ENCODE measurements around the gene TSPAN17. TPM values are rescaled to one million over a fixed set of nuclear protein-coding genes. Genes with fewer than 3 reads are reported as not detected.
A peak's percentile ranks its signal among the peaks of the same experiment; 100 is the strongest.

Gene TSPAN17
- total and polyA plus RNA-seq, 2 experiments from 2014 or later: 11.7 to 52.1 TPM

GRCh38 chr5:176609724-176610434 lies 37.4 kb upstream of the TSPAN17 start, which contains the start of gene GPRIN1:
Gene GPRIN1, minus strand, starts transcription at chr5:176610156. Its CDS starts 10,322 bp downstream, at chr5:176599834.
- no peaks in the 10 kb centered on the region for H3K36me3 ChIP-seq (ENCODE audit: insufficient read depth)
- H3K4me3 Mint-ChIP-seq: peak within 1 kb of the TSS; percentile 92
- DNase-seq (ENCODE audit: low spot score) (peak; percentile 79), ATAC-seq (peak; percentile 73)
- H3K27ac ChIP-seq (ENCODE audit: low read depth): no peak within 1 kb of the TSS
- H2AFZ ChIP-seq: peak within 1 kb of the TSS; percentile 89; the same call in 1 of the 2 replicates
- H3K9me3 Mint-ChIP-seq: no peaks in the 10 kb centered on the region
- no peaks in the 10 kb centered on the region for H3K9me2 ChIP-seq (ENCODE audit: insufficient read depth)
- H3K4me2 ChIP-seq: peak within 1 kb of the TSS; percentile 85
- peaks cover 25% of the 10 kb centered on the region for H3K4me1 Mint-ChIP-seq
- peak within 1 kb of the TSS; percentile 68 for H3K4me3 ChIP-seq
- H3K27me3 ChIP-seq (ENCODE audit: insufficient read depth): peaks cover 5% of the 10 kb centered on the region
- H3K27me3 Mint-ChIP-seq (ENCODE audit: insufficient read depth, low read depth, poor library complexity): peaks cover 16% of the 10 kb centered on the region
- H3F3A ChIP-seq (replicated peaks; ENCODE audit: low read depth): 0 out of 2 replicates have a peak, but pooled peaks cover 11% of the 10 kb centered on the region
- H3K79me2 ChIP-seq (replicated peaks; ENCODE audit: insufficient read depth): no peaks in the 10 kb centered on the region
- TF ChIP-seq NANOG (IDR thresholded peaks at IDR 0.05; ENCODE audit: borderline replicate concordance) (no peak), CTCF (conservative IDR thresholded peaks at IDR 0.05; ENCODE audit: low read depth in 2 of 2) (peak; percentile 31 to 60), STAT1 (IDR thresholded peaks at IDR 0.05; ENCODE audit: unreplicated experiment) (no peak), CREB1 (CRISPR knock-in tag; IDR thresholded peaks at IDR 0.05; ENCODE audit: low read depth) (no peak), EZH2 (IDR thresholded peaks at IDR 0.05; ENCODE audit: low read depth, unreplicated experiment) (no peak), ETS1 (IDR thresholded peaks at IDR 0.05) (no peak), JUNB (IDR thresholded peaks at IDR 0.05; ENCODE audit: unreplicated experiment) (no peak), ZNF114 (CRISPR knock-in tag; IDR thresholded peaks at IDR 0.05) (no peak), POLR2AphosphoS5 (IDR thresholded peaks at IDR 0.05; ENCODE audit: low read depth) (peak; percentile 16; the same call in 1 of the 2 replicates), EZH2phosphoT487 (IDR thresholded peaks at IDR 0.05; ENCODE audit: unreplicated experiment) (no peak), ZNF462 (CRISPR knock-in tag; IDR thresholded peaks at IDR 0.05) (no peak), REST (IDR thresholded peaks at IDR 0.05; ENCODE audit: unreplicated experiment) (peak; percentile 76), ZNF331 (CRISPR knock-in tag; IDR thresholded peaks at IDR 0.05; ENCODE audit: low read depth) (no peak)
- H3K36me3 Mint-ChIP-seq (ENCODE audit: low read depth): no peaks in the 10 kb centered on the region
- peaks cover 12% of the 10 kb centered on the region for H3K4me1 ChIP-seq (ENCODE audit: insufficient read depth)
- peaks cover 11% of the 10 kb centered on the region; the same call in 1 of the 2 replicates for H4K20me1 ChIP-seq (replicated peaks; ENCODE audit: insufficient read depth)
- H3K27ac Mint-ChIP-seq: 0 out of 2 replicates have a peak within 1 kb of the TSS, but pooled peaks have one; percentile 73
